Brain microvascular endothelial cell (primary cell): ENCODE measurements around the gene CLBA1.

Source experiments
- DNase-seq: peaks from one replicate; pipeline ENCODE4 v3.0.0-alpha.2; 2020
- H3K27ac ChIP-seq: fragments of 250-450 bp; sonication (Bioruptor Pico); 2 replicates; pipeline ENCODE4 v1.5.1; 2020; ENCODE audit warnings: mild to moderate bottlenecking, moderate library complexity
- H3K27me3 ChIP-seq: fragments of 250-450 bp; sonication (Bioruptor Pico); replicated peaks from 2 replicates; pipeline ENCODE4 v1.5.1; 2020; ENCODE audit warnings: mild to moderate bottlenecking
- H3K36me3 ChIP-seq: fragments of 250-450 bp; sonication (Bioruptor Pico); replicated peaks from 2 replicates; pipeline ENCODE4 v1.5.1; 2020; ENCODE audit warnings: mild to moderate bottlenecking
- H3K4me3 ChIP-seq: 2 replicates; pipeline ENCODE4 v1.5.1; 2011; ENCODE audit warnings: low read depth, mild to moderate bottlenecking, control low read depth, low read length, moderate library complexity
- CTCF ChIP-seq: IDR thresholded peaks from 2 replicates; pipeline ENCODE4 v1.5.1; 2011; ENCODE audit warnings: low read depth, mild to moderate bottlenecking, moderate library complexity, low read length, control low read depth, inconsistent platforms; ENCODE audit errors: missing control alignments
- in situ Hi-C: cut with HindIII; loops from 2 replicates; pipeline ENCODE4 v1.10.0; 2017; ENCODE audit warnings: low sequenced_read_pairs, low pct_ligation_motif_present

Gene CLBA1

GRCh38 chr14:105043641-105044040 lies 58.1 kb downstream of the CLBA1 start:
- H3K4me3 ChIP-seq: no peak overlapping the region
- no peak overlapping the region for H3K27ac ChIP-seq
- no peak for DNase-seq
- no peaks in the 10 kb centered on the region for H3K36me3 ChIP-seq
- no peaks in the 10 kb centered on the region for H3K27me3 ChIP-seq
- no peak for TF ChIP-seq CTCF
- in situ Hi-C loops: no loop called here
